Inflammatory macrophage treated with lipopolysaccharide for 1 hour (primary cell): Measurements from ENCODE around the gene CADPS.

ENCODE experiments used
- DNase-seq, 2 donors: peaks; one replicate each; pipeline ENCODE4 v3.0.0-alpha.2; 2020 to 2022

Gene CADPS

GRCh38 chr3:62550439-62550838 lies 324.8 kb downstream of the CADPS start:
- no peak for DNase-seq

- no peak for DNase-seq
Measured at GRCh38 chr3:62548528-62549205, 326.5 kb downstream of the CADPS start.

- DNase-seq, result no peak
Measured at GRCh38 chr3:62546266-62546665, 328.9 kb downstream of the CADPS start.

- no peak for DNase-seq
Measured at GRCh38 chr3:62542185-62542584, 333.0 kb downstream of the CADPS start.

GRCh38 chr3:62539762-62540161 lies 335.5 kb downstream of the CADPS start:
- DNase-seq, result no peak

GRCh38 chr3:62538691-62539356 lies 336.4 kb downstream of the CADPS start:
- no peak for DNase-seq

- DNase-seq, result no peak
Measured at GRCh38 chr3:62534326-62534725, 340.9 kb downstream of the CADPS start.

GRCh38 chr3:62532796-62533195 lies 342.4 kb downstream of the CADPS start:
- DNase-seq, result no peak

GRCh38 chr3:62531981-62532380 lies 343.2 kb downstream of the CADPS start:
- no peak for DNase-seq

- DNase-seq, result no peak
Measured at GRCh38 chr3:62531493-62531892, 343.7 kb downstream of the CADPS start.

- DNase-seq, result no peak
Measured at GRCh38 chr3:62529230-62529629, 346.0 kb downstream of the CADPS start.

GRCh38 chr3:62527474-62527873 lies 347.7 kb downstream of the CADPS start:
- no peak for DNase-seq

- DNase-seq, result no peak
Measured at GRCh38 chr3:62525281-62525680, 349.9 kb downstream of the CADPS start.

- no peak for DNase-seq
Measured at GRCh38 chr3:62523672-62524071, 351.5 kb downstream of the CADPS start.

- DNase-seq, result no peak
Measured at GRCh38 chr3:62521464-62522105, 353.6 kb downstream of the CADPS start.

GRCh38 chr3:62503516-62503915 lies 371.7 kb downstream of the CADPS start:
- DNase-seq, result no peak

GRCh38 chr3:62502315-62503300 lies 372.6 kb downstream of the CADPS start:
- no peak for DNase-seq

GRCh38 chr3:62501289-62501668 lies 373.9 kb downstream of the CADPS start:
- DNase-seq, result no peak

GRCh38 chr3:62500556-62501288 lies 374.5 kb downstream of the CADPS start:
- no peak for DNase-seq

- DNase-seq, result no peak
Measured at GRCh38 chr3:62497156-62497555, 378.1 kb downstream of the CADPS start.

GRCh38 chr3:62496503-62496902 lies 378.7 kb downstream of the CADPS start:
- no peak for DNase-seq

GRCh38 chr3:62493109-62493801 lies 382.0 kb downstream of the CADPS start:
- DNase-seq, result no peak
